Peyer's patch (tissue), 4 donors: ENCODE data around the gene GHRH.

Experiments
- POLR2A ChIP-seq, 2 donors: fragments of 450-650 bp; IDR thresholded peaks; one replicate each; pipeline ENCODE4 v1.5.1; 2017; ENCODE audit warnings: antibody characterized with exemption in 2 of 2, mild to moderate bottlenecking in 2 of 2, moderate library complexity in 2 of 2
- TF ChIP-seq, protein P1 (sequence below), 6 experiments: fragments of 450-650 bp in 4 of 6; fragments of 200-600 bp in 2 of 6; sonication (generic) in 1 of 6; IDR thresholded peaks; one replicate each; pipeline ENCODE4 v1.5.1; 2017 to 2019; ENCODE audit warnings: antibody characterized with exemption in 6 of 6, mild to moderate bottlenecking in 3 of 6, moderate library complexity in 1 of 6

DNA sequence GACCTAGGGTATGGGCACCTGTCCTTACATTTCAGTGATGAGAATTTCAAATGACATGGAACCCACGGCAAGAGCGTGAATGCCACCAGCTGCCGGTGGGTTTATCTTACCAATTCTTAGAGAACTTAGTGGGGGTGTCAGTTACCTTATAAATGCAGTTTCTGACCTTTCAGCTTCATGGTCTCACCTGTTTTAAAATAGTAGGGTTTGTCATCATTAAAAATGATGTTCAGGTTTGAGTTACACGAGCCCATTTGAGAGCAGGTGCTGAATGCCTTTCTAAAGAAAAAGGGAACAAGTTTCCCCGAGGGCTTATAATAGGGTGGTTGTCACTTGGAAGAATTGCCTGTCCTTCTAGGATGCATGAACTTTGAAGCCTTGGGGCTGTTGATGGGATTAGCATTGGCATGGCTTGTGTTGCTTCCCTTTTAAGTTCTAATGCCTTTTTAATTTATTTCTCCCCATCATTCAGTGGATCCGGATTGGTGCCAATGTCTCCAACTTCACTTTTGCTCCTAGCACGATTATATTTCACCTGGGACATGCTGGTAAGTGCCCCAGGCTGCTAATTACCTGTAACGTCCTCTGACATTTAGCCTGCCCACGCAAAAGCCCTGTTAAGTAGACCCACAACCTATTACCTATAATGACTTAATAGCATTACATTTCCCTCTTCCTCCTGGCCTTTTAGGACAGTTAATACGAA lies 27.9 kb downstream of the GHRH start:
- TF ChIP-seq, protein P1, sequence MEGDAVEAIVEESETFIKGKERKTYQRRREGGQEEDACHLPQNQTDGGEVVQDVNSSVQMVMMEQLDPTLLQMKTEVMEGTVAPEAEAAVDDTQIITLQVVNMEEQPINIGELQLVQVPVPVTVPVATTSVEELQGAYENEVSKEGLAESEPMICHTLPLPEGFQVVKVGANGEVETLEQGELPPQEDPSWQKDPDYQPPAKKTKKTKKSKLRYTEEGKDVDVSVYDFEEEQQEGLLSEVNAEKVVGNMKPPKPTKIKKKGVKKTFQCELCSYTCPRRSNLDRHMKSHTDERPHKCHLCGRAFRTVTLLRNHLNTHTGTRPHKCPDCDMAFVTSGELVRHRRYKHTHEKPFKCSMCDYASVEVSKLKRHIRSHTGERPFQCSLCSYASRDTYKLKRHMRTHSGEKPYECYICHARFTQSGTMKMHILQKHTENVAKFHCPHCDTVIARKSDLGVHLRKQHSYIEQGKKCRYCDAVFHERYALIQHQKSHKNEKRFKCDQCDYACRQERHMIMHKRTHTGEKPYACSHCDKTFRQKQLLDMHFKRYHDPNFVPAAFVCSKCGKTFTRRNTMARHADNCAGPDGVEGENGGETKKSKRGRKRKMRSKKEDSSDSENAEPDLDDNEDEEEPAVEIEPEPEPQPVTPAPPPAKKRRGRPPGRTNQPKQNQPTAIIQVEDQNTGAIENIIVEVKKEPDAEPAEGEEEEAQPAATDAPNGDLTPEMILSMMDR (IDR thresholded peaks at IDR 0.05): no peak
- no peak for TF ChIP-seq POLR2A (IDR thresholded peaks at IDR 0.05)
